Coronary artery (tissue), 2 donors: Measurements from ENCODE around the gene F2RL3.
"Not testable (repeated sequence)": the region's sequence is repeated elsewhere in the genome, so short reads cannot be mapped to it uniquely, and the experiment has no call there.

Experiments
- DNase-seq: peaks from one replicate; pipeline ENCODE4 v3.0.0-alpha.2; 2017; ENCODE audit warnings: low spot score
- H3K27ac ChIP-seq, 2 donors: fragments of 200-600 bp; sonication (generic); one replicate each; pipeline ENCODE4 v1.5.1; 2016 to 2019
- H3K4me3 ChIP-seq: fragments of 200-600 bp; sonication (generic); 2 replicates; pipeline ENCODE4 v1.5.1; 2016; ENCODE audit warnings: mild to moderate bottlenecking, moderate library complexity
- TF ChIP-seq, protein P1 (sequence below): fragments of 200-600 bp; sonication (generic); IDR thresholded peaks from one replicate; pipeline ENCODE4 v1.5.1; 2019; ENCODE audit warnings: antibody characterized with exemption

Gene F2RL3

DNA sequence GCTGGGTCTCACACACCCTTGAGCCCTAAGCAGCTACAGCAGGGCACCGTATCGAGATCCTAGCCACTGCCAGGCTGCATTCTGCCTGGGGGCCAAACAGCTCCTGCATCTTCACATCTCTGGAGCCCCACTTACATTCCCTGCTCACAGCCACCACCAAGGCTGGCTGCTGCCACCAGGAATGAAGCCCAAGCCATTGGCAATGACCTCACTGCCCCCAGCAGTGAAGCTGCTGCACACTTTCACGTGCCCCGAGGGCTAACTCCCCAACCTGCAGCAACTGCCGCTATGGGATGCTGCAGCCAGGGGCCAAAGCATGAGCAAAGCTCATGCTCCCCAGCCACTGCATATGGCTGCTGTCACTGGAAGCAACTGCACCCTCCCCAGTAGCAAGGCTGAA is 42.0 kb downstream of the F2RL3 start:
- DNase-seq: no peak
- no peak overlapping the region for H3K4me3 ChIP-seq
- TF ChIP-seq, protein P1, sequence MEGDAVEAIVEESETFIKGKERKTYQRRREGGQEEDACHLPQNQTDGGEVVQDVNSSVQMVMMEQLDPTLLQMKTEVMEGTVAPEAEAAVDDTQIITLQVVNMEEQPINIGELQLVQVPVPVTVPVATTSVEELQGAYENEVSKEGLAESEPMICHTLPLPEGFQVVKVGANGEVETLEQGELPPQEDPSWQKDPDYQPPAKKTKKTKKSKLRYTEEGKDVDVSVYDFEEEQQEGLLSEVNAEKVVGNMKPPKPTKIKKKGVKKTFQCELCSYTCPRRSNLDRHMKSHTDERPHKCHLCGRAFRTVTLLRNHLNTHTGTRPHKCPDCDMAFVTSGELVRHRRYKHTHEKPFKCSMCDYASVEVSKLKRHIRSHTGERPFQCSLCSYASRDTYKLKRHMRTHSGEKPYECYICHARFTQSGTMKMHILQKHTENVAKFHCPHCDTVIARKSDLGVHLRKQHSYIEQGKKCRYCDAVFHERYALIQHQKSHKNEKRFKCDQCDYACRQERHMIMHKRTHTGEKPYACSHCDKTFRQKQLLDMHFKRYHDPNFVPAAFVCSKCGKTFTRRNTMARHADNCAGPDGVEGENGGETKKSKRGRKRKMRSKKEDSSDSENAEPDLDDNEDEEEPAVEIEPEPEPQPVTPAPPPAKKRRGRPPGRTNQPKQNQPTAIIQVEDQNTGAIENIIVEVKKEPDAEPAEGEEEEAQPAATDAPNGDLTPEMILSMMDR: no peak
- no peak overlapping the region for H3K27ac ChIP-seq

DNA sequence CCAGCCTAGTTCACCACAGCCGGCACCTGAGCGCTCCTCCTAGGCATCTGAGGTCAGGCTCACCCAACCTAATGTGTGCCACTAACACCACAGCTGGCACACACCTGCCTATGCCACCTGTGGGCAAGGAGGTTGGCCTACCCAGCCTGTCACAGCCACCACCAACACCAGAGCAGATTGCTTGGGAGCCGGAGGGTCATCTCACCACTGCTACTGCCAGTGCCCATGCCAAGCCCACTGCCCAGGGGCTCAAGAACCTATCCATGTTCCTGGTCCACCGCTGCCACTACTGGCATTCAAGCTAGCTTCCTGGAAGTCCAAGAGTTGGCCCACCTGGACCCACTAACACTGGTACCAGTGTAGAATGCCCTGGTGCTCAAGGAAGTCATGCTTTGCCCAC is 42.5 kb downstream of the F2RL3 start:
- Histone ChIP-seq H3K4me3 (no peak overlapping the region), H3K27ac (no peak overlapping the region)
- TF ChIP-seq, protein P1: no peak
- DNase-seq: no peak

DNA sequence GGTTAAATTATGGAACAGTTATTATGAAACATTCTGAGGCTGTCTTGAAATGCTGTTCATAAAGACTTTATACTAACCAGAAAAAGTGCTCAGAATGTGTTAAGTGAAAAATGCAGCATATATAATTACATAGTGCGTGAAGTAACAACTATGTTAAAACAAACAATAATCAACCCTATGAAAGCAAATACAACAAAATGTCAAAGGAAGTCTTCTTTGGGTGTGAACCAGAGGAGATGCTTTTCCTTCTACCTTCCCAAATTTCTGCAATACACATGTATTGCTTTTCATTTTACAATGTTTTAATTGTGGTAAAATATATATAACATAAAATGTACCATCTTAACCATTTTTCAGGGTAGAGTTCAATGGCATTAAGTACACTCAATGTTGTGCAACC is 45.7 kb downstream of the F2RL3 start:
- Histone ChIP-seq H3K4me3 (no peak overlapping the region), H3K27ac (no peak overlapping the region)
- TF ChIP-seq, protein P1: no peak
- DNase-seq: no peak

DNA sequence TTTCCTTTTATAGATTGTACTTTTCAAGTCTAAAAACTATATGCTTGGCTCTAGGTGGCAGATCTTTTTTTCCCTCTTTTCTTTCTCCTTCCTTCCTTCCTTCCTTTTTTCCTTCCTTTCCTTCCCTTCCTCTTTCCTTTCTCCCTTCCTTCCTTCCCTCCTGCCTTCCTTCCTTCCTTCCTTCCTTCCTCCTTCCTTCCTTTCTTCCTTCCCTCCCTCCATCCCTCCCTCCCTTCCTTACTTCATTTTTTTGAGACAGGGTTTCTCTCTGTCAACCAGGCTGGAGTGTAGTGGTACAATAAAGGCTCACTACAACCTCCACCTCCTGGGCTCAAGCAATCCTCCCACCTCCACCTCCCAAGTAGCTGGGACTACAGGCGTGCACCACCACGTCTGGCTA is 48.1 kb downstream of the F2RL3 start:
- TF ChIP-seq, protein P1: no peak
- DNase-seq: no peak
- no peak overlapping the region for H3K27ac ChIP-seq
- no peak overlapping the region for H3K4me3 ChIP-seq

DNA sequence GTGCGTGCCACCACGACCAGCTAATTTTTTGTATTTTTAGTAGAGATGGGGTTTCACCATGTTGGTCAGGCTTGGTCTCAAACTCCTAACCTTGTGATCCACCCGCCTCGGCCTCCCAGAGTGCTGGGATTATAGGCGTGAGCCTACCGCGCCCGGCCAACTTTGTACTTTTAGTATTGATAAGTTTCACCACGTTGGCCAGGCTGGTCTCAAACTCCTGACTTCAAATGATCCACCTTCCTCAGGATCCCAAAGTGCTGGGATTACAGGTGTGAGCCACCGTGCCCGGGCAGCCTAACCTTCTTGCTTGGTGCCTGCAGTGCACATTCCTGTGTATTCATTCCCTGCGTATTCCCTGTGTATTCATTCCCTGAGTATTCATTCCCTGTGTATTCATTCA is 49.0 kb downstream of the F2RL3 start:
- not testable (repeated sequence) for H3K27ac ChIP-seq, DNase-seq

DNA sequence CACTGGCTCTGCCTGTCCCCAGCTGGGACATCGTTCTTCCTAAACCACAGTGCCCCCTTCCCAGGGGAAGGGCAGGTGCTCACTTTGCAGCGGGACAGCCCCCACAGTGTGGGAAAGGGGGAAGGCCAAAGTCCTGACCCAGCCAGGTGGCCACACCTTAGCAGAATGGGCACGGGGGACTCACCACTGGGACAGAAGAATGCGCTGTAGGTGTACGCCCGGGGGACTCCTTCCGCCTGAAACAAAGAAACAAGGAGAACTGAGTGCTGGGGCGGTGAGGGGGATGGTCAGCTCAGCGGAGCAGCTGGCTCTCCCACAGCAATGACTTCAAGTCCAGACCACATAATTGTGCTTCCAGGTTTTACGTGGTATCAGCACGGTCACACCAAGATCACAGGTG is 49.4 kb downstream of the F2RL3 start:
- TF ChIP-seq, protein P1: no peak
- no peak for DNase-seq

More for the DNA sequence above, 49.0 kb downstream of the F2RL3 start:
- H3K4me3 ChIP-seq: not testable (repeated sequence)

DNA sequence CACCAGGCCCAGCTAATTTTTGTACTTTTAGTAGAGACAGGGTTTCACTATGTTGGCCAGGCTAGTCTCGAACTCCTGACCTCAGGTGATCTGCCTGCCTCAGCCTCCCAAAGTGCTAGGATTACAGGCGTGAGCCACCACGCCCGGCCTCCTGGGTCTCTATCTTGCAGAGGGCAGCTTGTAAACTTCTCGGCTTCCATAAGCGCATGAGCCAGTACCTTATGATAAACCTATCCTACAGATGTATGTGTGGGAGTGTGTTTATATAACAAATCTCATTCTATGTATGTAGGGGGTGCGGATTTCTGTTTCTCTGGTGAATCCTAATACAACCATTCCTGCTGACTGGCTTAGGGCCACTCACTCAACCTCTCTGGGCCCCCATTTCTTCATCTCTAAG is 51.3 kb downstream of the F2RL3 start:
- H3K4me3 ChIP-seq, DNase-seq, H3K27ac ChIP-seq: not testable (repeated sequence)

More for the DNA sequence above, 49.4 kb downstream of the F2RL3 start:
- H3K4me3 ChIP-seq: no peak overlapping the region
- no peak overlapping the region for H3K27ac ChIP-seq

DNA sequence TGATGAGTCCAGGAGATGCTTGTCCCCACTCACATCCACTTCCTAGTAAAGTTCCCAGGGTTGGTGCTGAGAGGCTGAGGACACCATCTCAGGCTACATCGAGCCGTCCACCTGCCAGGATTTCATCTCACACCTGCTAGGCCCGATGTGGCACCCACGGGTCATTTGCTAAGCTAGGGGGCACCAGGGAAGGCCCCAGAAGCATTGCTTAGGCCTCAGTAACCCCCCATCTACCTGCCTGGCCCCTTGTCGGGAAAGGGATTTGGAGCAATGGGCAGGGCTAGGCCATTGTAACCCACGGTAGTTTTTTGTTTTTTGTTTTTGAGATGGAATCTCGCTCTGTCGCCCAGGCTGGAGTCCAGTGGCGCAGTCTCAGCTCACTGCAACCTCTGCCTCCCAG is 51.8 kb downstream of the F2RL3 start:
- no peak for DNase-seq
- TF ChIP-seq, protein P1: no peak
- Histone ChIP-seq H3K4me3 (no peak overlapping the region), H3K27ac (no peak overlapping the region)
